ENCODE results near the gene DAND5. TPM values are rescaled to one million over a fixed set of nuclear protein-coding genes. Genes with fewer than 3 reads are reported as not detected.

DAND5 gene
- total and polyA plus RNA-seq, 12 donors: 0.71 to 14.4 (median 9.7) TPM

- H3K9me3 ChIP-seq: no peaks in the 10 kb centered on the region
- H3K36me3 ChIP-seq: no peaks in the 10 kb centered on the region
- intact Hi-C loops (cut with DNase I): loop anchor here in 8 of 10 donors (1.0 to 10.0 kb wide), 10 partner anchors 48 to 109 kb away; no protein-coding TSS in a partner anchor
- H3K27ac ChIP-seq: no peak overlapping the region
- DNase-seq (no peak), ATAC-seq (no peak)
- no peaks in the 10 kb centered on the region for H3K27me3 ChIP-seq
- TF ChIP-seq CTCF (IDR thresholded peaks at IDR 0.05): no peak
- H3K4me3 ChIP-seq: no peak overlapping the region
- 83 to 89% methylated on average over 3 of the region's 3 CpGs for WGBS, 2 donors
- H3K4me1 ChIP-seq: peaks cover 3 to 29% (median 24%) of the 10 kb centered on the region in 9 donors
These were observed 14.8 kb downstream of the DAND5 start for GRCh38 chr19:12984143-12984627.

- no peak for TF ChIP-seq CTCF (IDR thresholded peaks at IDR 0.05)
- Histone ChIP-seq H3K4me1 (peaks cover 3 to 29% (median 24%) of the 10 kb centered on the region in 9 donors), H3K36me3 (no peaks in the 10 kb centered on the region), H3K27me3 (no peaks in the 10 kb centered on the region), H3K9me3 (no peaks in the 10 kb centered on the region), H3K27ac (peak overlapping the region in 4 of 10 donors; percentile 14 to 48 (median 30)), H3K4me3 (no peak overlapping the region)
- DNase-seq: no peak
- intact Hi-C loops (cut with DNase I): loop anchor here in 8 of 10 donors (1.0 to 10.0 kb wide), 11 partner anchors 43 to 108 kb away; no protein-coding TSS in a partner anchor
- peak in 4 of 8 donors; percentile 4 to 23 (median 11) for ATAC-seq
- WGBS, 2 donors: 25 to 45% methylated on average over 8 to 10 of the region's 10 CpGs
These were observed 15.3 kb downstream of the DAND5 start for GRCh38 chr19:12984683-12985048.

DNA sequence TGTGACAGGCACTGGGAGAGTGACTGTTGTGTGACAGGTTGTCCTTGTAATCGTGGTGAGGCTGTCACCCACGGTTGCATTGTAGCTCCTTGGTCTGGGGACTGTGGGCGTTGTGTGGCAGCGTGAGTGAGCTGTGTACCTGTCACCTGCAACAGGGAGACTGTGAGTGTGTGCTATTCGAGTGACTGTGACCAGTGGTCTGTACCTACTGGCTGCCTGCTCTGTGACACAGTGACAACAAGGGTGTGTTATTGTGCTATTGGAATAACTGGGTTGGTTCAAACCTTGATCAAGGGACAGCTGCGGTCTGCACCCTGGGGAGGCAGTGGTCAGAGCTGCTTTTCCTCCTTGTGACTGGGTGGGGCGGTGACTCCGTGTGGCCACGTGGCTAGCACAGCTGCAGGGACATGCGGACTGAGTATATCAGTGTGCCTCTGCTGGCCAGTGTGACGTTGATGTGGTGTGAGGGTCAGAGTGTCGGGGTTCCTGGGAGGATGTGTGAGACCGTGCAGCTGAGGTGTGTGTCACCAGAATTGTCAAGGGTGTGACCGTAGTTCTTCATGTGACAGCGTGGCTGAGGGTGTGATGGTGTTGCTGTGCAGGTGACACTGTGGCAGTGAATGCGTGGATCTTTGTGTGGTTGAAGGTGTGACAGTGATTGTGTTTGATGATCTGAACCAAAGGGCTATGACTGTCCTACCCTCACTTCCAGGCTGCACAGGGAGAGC lies 15.8 kb downstream of the DAND5 start:
- WGBS, 2 donors: 42 to 43% methylated on average over 16 of the region's 16 CpGs
- H3K27me3 ChIP-seq: no peaks in the 10 kb centered on the region
- no peaks in the 10 kb centered on the region for H3K9me3 ChIP-seq
- H3K4me3 ChIP-seq: no peak overlapping the region
- ATAC-seq: peak; percentile 45 to 77 (median 66)
- no peaks in the 10 kb centered on the region for H3K36me3 ChIP-seq
- peaks cover 3 to 29% (median 24%) of the 10 kb centered on the region in 9 donors for H3K4me1 ChIP-seq
- peak; percentile 51 to 69 for DNase-seq
- intact Hi-C loops (cut with DNase I): loop anchor here in 5 of 10 donors (2.0 to 10.0 kb wide), 8 partner anchors 42 to 108 kb away; no protein-coding TSS in a partner anchor
- peak overlapping the region in 4 of 10 donors; percentile 14 to 48 (median 25) for H3K27ac ChIP-seq
- no peak for TF ChIP-seq CTCF (IDR thresholded peaks at IDR 0.05)

GRCh38 chr19:12986726-12987125 lies 17.4 kb downstream of the DAND5 start:
- Histone ChIP-seq H3K4me3 (no peak overlapping the region), H3K27ac (no peak overlapping the region), H3K9me3 (no peaks in the 10 kb centered on the region), H3K36me3 (no peaks in the 10 kb centered on the region), H3K4me1 (peaks cover 3 to 29% (median 24%) of the 10 kb centered on the region in 9 donors), H3K27me3 (no peaks in the 10 kb centered on the region)
- no peak for ATAC-seq
- intact Hi-C loops (cut with DNase I): loop anchor here in 4 of 10 donors (5.0 to 10.0 kb wide), 4 partner anchors 41 to 91 kb away; no protein-coding TSS in a partner anchor
- DNase-seq: no peak
- WGBS, 2 donors: 96 to 98% methylated on average over 12 of the region's 12 CpGs
- TF ChIP-seq CTCF (IDR thresholded peaks at IDR 0.05): no peak
